GM15510 (cell line): ENCODE measurements around the gene FAT4.

Source experiments
- POLR2A ChIP-seq: IDR thresholded peaks from 3 replicates; pipeline ENCODE4 v1.6.1; 2011; ENCODE audit warnings: borderline replicate concordance; ENCODE audit not compliant: insufficient read length; ENCODE audit errors: extremely low read depth

Gene FAT4

DNA sequence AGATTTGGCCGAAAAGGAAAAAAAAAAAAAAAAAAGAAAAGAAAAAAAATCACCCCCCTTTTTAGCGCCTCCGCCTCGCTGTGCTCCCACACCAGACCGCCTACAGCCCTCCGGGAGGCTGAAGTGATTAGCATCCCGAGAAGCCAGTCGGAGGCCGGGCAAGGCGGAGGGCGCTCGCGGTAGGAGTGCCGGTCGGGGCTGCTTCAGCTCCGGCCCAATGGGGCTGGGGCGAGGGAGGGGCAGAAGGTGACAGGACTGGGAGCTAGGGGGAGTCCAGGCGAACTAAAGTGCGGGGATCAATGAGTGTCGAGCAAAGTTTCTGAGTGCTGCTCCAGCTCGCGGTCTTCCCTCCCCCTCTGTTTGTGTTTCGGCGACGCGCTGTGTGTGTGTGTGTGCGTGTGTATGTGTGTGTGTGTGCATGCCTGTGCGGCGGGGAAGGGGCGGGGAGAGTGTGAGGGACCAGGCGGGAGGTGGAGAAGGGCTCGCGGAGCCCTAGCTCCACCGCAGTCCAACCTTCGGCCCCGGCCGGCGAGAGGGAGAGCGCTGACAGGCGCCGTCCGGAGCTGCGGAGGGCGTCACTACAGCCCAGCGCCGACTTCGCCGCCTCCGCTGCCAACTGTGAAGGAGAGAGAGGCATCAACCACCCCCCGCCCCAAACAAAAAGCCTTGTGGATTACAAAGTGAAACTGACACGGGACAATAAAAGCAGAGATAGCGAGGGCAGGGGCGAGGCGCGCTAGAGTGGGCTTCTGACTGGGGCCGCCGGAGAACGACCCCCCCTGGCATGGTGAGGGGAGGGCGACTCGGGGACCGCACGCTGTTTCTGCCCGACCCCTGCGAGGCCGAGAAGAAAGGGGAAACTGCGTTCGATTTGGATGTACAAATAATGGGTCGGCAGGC is at the start of gene FAT4:
Gene FAT4, plus strand, starts transcription at position 280 of the 900 bp plus-strand sequence. CDS start 1,457 bp downstream, outside the sequence.
- TF ChIP-seq POLR2A, result no peak

DNA sequence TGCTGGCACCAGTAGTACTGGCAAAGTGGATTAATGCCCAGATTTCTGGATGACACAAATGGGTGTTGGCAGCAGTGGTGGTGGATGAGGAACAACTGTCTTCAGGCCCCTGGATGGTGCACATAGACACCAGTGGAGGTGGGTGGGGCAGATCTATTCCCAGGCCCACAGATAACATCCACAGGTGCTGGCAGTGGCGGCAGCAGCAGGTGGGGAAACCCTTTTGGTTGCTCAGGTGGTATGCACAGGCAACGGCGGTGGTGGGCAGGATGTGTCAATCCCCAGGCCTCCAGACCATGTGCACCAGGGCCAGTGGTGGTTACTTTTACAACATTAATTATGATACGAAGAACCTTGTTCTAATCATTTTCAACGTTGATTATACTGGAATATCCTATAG is 48.9 kb upstream of the FAT4 start:
- TF ChIP-seq POLR2A, result no peak

DNA sequence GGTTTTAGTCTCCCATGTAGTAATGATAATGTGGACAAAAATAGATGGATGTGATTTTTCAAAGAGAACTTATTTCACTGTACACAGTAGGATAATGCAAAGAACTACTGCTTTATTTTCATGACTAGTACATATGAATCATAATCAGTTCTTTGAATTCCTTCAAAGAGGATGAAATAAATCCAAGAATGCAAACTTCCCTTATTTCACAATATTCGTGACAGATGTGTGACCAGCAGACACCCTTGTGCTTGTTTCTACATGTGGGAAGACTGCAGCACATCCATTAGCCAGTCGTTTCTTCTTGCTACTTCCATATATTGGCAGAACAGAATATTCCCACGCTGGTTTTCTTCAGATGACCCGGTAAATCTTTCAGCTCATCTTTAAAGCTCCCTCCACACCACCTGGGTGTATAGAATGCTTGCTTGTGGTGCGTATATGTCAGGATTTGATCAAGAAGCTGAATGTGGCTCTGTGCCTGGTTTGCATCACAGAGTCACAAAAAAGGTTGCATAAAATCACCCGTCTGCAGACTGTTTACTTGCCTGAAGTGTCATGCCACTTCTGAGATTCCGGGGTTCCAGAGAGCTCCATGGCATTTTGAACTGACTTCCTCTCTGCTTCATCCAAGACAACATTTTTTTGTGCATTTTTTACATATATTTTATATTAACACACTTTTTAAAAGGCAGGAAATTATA is 47.7 kb upstream of the FAT4 start:
- TF ChIP-seq POLR2A, result no peak

DNA sequence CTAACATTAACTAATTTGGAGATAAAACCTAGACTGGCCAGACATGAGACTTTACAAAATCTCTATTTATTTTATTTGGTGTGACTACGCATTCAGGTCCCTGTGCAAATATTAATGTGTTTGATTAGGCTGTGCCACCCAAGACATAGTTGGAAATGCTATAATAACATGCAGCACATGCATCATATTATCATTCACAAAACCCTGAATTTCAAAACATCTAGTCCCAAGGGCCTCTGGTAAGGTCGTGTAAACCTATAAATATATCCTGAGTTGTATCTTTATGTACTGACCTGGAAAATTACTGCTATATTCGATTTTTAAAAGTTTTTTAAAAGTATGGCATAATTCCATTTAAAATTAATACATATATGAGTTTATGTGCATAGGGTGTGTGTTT is 47.1 kb upstream of the FAT4 start:
- no peak for TF ChIP-seq POLR2A

DNA sequence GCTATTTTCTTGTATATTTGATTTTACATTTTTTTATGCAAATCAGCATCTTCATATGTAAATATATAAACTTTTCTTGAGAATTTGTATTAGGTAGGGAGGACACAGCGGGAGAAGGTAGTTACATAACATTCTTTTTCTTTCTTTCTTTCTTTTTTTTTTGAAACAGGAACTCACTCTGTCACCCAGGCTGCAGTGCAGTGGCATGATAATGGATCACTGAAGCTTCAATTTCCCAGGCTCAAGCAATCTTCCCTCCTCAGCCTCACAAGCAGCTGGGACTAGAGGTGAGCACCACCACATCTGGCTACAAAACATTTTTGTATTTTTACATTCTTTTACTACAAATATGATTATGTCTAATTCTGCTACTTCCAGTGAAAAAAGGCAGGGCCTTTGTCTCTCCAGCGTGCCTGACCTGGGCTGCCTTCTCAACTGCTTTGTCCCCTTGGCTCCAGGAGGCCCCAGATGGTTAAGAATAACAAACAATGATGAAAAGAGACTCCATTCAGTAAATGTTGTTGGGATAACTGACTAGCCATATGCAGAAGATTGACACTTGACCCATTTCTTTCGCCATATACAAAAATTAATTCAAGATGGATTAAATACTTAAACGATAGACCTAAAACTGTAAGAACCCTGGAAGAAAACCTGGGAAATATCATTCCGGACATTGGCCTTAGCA is 46.5 kb upstream of the FAT4 start:
- no peak for TF ChIP-seq POLR2A

GRCh38 chr4:125276811-125277210 is 37.9 kb upstream of the FAT4 start:
- TF ChIP-seq POLR2A, result no peak

GRCh38 chr4:125277790-125278189 is 37.0 kb upstream of the FAT4 start:
- TF ChIP-seq POLR2A, result no peak

DNA sequence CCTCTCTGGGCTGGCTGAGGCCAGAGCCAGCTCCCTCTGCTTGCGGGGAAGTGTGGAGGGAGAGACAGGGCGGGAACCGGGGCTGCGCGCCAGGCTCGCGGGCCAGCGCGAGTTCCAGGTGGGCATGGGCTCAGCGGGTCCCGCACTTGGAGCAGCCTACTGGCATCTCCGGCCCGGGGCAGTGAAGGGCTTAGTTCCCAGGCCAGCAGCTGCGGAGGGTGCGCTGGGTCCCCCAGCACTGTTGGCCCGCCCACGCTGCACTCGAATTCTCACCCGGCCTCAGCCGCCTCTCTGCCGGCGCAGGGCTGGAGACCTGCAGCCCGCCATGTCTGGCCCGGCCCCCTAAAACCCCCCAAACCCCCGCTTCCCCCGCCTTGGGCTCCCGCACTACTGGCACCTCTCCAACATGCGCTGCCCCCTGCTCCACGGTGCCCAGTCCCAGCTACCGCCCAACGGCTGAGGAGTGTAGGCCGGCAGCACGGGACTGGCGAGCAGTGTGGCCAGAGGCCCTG is 33.8 kb upstream of the FAT4 start:
- no peak for TF ChIP-seq POLR2A

GRCh38 chr4:125283707-125284279 is 31.0 kb upstream of the FAT4 start:
- no peak for TF ChIP-seq POLR2A

DNA sequence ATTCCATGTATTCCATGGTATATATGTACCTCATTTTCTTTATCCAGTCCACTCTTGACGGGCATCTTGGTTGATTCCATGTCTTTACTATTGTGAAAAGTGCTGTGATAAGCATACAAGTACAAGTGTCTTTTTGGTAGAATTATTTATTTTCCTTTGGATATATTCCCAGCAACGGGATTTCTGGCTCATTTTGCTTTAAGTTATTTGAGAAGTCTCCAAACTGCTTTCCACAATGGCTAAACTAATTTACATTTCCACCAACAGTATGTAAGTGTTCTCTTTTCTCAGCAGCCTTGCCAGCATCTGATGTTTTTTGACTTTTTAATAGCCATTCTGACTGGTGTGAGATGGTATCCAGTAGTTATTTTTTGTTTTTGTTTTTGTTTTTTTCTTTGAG is 17.6 kb upstream of the FAT4 start:
- no peak for TF ChIP-seq POLR2A

DNA sequence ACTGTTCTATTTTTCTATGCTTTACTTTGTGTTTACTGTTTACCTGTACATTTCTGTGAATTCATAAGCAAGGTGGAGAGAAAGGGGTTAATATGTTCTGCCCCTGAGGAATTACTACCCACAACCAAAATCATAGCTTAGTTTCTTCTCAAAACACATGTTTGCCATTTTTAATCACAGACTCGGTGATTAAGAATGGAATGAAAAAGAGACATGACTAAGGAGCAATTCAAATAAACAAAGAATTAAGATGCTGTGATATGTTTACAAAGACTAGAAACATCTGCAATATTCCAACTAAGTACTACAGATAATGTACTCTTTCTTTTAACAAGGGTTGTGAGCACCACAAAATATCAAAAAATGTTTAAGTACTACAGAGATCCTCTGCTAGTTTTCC is 11.7 kb upstream of the FAT4 start:
- no peak for TF ChIP-seq POLR2A

DNA sequence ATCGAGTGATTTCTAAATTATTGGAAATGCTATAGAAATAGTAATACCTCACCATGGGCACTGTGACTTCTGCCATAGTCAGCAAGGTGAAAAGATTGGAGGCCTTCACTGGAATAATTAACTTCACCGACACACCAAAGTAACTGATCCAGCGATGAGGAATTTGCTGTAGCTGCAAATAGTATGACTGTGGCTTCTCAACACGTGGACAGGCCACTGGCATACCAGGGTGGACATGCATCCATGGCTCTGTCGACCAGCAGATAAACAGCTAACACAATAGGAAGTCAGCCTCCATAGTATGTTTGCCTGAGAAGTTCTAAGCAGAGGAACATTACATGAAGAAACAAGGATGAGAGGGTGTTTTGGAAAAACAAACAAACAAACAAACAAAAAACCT is 10.9 kb upstream of the FAT4 start:
- no peak for TF ChIP-seq POLR2A

DNA sequence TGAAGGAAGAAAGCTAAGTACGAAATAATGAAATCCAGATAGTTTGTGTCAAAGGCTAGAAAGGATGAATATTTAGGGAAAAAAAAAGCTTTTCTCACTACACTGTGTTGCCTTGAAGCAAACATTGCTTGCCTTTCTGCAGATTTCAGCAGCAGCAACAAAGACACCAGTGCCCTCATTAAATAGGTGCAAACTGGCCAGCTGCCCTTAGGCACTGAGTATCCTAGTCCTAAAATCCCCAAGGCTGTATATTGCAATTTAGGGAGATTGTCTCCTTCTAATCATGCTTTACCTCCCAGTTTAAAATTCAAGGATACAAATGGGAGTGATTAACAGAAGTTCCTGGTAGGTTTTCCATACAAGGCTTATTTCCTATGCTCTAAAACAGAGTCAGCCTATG is 8.6 kb upstream of the FAT4 start:
- no peak for TF ChIP-seq POLR2A

GRCh38 chr4:125306533-125306932 is 8.2 kb upstream of the FAT4 start:
- no peak for TF ChIP-seq POLR2A

DNA sequence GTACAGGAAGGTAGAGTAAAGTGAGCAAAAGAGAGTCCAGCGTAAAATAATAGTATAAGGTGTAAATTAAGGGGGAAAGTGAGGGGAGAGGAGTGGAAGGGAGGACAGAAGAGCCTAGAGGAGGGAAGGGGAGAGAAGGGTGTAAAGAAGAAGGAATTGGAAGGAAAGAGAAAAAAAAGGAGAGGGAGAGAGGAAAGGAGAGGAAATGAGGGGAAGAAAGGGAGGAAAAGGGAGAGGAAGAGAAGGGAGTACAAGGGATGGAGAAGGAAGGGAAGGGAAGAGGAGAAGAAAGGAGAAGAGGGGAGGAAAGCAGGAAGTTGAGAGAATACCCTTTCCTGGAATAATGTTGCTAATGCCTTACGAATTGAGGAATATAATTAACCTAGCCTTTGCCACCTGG is 3.3 kb upstream of the FAT4 start:
- TF ChIP-seq POLR2A, result no peak

DNA sequence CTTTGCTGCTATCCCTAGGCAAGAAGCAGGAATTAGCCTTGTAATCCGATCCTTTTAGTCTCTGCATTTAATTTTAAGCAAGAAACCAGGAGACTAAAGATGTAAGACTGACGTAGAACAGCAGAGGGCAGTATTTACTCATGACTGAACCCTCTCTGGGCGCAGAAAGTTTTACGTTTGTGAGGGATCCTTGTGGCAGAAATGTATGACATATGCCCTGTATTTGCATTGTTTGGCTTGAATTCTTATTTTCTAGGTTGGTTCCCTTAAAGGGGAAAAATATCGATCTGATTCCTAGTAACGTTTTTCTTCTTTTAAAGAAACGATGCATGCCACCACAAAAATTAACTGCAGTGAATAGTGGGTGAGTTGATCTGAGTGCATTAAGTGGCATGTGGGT is 1.3 kb upstream of the FAT4 start:
- no peak for TF ChIP-seq POLR2A
